Neural crest cell (in vitro differentiated cells): ENCODE results near the gene PSMB9. TPM values are rescaled to one million over a fixed set of nuclear protein-coding genes. Genes with fewer than 3 reads are reported as not detected.

Experiments
- DNase-seq: peaks from one replicate; pipeline ENCODE4 v3.0.0; 2021; ENCODE audit warnings: low read depth, mixed read lengths, low spot score
- H3K27ac Mint-ChIP-seq: one replicate; pipeline ENCODE4 v1.8.0; 2021; ENCODE audit warnings: mild to moderate bottlenecking, mixed read lengths; ENCODE audit not compliant: unreplicated experiment
- H3K27me3 Mint-ChIP-seq: 2 replicates; pipeline ENCODE4 v1.8.0; 2021; ENCODE audit warnings: low read depth, mild to moderate bottlenecking, mixed read lengths
- H3K36me3 Mint-ChIP-seq: 2 replicates; pipeline ENCODE4 v1.8.0; 2021; ENCODE audit warnings: low read depth, mild to moderate bottlenecking, mixed read lengths
- H3K4me1 Mint-ChIP-seq: 2 replicates; pipeline ENCODE4 v1.8.0; 2021; ENCODE audit warnings: mixed read lengths
- H3K4me3 Mint-ChIP-seq: one replicate; pipeline ENCODE4 v1.8.0; 2021; ENCODE audit warnings: mild to moderate bottlenecking, mixed read lengths
- H3K9me3 Mint-ChIP-seq: 2 replicates; pipeline ENCODE4 v1.8.0; 2021; ENCODE audit warnings: mixed read lengths
- CTCF ChIP-seq: fragments of 200-600 bp; sonication (generic); conservative IDR thresholded peaks from 2 replicates; pipeline ENCODE4 v1.5.0; 2021; ENCODE audit warnings: antibody characterized with exemption, mild to moderate bottlenecking
- total RNA-seq: library from RNA; stranded (reverse); gene quantifications from 2 replicates; pipeline ENCODE4 v1.2.1, GENCODE V29; 2021

Gene PSMB9
- total RNA-seq, 1 donor from 2014 or later, result not detected

DNA sequence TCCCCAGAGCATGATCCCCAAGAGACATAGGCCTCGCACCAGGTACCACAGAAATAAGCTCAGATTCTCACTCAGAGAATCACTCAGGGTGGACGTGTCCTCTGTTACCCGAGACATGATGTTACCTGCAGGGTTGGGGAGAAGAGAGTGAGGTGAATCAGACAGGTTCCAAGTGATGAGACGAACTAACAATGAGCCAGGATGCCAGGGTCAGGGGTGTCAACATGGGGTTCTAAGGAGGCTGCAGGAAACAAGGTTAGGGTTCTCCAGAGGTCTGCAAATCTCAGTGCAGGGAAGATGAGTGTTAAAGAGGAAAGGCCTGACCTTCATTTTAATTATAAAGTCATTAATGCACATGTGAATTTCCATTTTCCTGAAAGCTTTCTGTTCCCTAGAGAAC lies 3.0 kb upstream of the PSMB9 start:
- H3K27ac Mint-ChIP-seq, result no peak overlapping the region
- H3K4me3 Mint-ChIP-seq, result peak overlapping the region; percentile 26
- H3K36me3 Mint-ChIP-seq, result no peaks in the 10 kb centered on the region
- no peak for DNase-seq
- peaks cover 94% of the 10 kb centered on the region for H3K27me3 Mint-ChIP-seq
- TF ChIP-seq CTCF, result no peak
- no peaks in the 10 kb centered on the region for H3K9me3 Mint-ChIP-seq
- peaks cover 18% of the 10 kb centered on the region for H3K4me1 Mint-ChIP-seq

- TF ChIP-seq CTCF, result no peak
- H3K27ac Mint-ChIP-seq, result no peak overlapping the region
- H3K9me3 Mint-ChIP-seq, result no peaks in the 10 kb centered on the region
- peak overlapping the region; percentile 28 for H3K4me3 Mint-ChIP-seq
- no peak for DNase-seq
- H3K27me3 Mint-ChIP-seq, result peaks cover 95% of the 10 kb centered on the region
- no peaks in the 10 kb centered on the region for H3K36me3 Mint-ChIP-seq
- peaks cover 18% of the 10 kb centered on the region for H3K4me1 Mint-ChIP-seq
Observed at GRCh38 chr6:32852018-32852843, 1.8 kb upstream of the PSMB9 start.

DNA sequence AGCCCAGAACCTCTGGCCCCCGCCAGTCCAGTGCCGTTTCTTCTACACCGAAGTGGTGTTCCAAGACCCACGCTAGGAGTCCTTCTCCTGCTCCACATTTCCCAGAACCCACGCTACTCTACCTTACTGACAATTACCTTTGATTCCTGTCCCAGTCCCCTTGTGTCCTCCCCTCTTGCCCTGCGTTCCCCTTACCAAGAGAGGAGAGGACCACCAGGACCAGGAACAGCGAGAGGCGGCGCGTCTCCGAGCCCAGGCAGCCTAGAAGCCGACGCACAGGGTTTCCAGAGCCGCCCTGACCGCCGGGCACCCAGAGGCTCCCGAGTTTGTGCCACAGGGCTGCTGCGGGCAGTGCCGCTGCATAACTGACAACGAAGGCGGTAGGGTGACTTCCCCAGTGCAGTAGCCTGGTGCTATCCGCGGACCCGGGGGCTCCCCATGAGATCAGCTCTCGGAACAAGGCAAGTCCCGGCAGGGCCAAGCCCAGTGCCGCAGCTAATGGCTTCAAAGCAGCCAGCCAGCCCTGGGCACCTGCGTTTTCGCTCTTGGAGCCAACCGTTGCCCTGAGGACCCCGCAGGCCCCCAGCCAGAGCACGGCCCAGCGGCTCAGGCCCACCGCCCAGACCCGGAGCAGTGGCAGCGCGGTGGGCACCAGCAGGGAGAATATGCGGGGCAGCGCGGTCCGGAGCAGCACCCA lies 1.0 kb upstream of the PSMB9 start:
- Mint-ChIP-seq H3K36me3 (no peaks in the 10 kb centered on the region), H3K9me3 (no peaks in the 10 kb centered on the region), H3K27ac (no peak overlapping the region), H3K27me3 (peaks cover 95% of the 10 kb centered on the region), H3K4me1 (peaks cover 18% of the 10 kb centered on the region), H3K4me3 (peak overlapping the region; percentile 28)
- DNase-seq, result no peak
- no peak for TF ChIP-seq CTCF

GRCh38 chr6:32854376-32855178 lies 585 bp downstream of the PSMB9 start:
- no peak for TF ChIP-seq CTCF
- Mint-ChIP-seq H3K27me3 (peaks cover 97% of the 10 kb centered on the region), H3K4me3 (peak overlapping the region; percentile 93), H3K27ac (no peak overlapping the region), H3K9me3 (no peaks in the 10 kb centered on the region), H3K4me1 (peaks cover 18% of the 10 kb centered on the region), H3K36me3 (no peaks in the 10 kb centered on the region)
- DNase-seq, result no peak

- Mint-ChIP-seq H3K27ac (no peak overlapping the region), H3K4me3 (peak overlapping the region; percentile 29), H3K4me1 (peaks cover 18% of the 10 kb centered on the region), H3K9me3 (no peaks in the 10 kb centered on the region), H3K36me3 (no peaks in the 10 kb centered on the region), H3K27me3 (peaks cover 95% of the 10 kb centered on the region)
- no peak for DNase-seq
- TF ChIP-seq CTCF, result no peak
Observed at GRCh38 chr6:32855467-32856174, 1.6 kb downstream of the PSMB9 start.
